ENCODE data around the gene CDKN2C.
"Not testable (repeated sequence)": the region's sequence is repeated elsewhere in the genome, so short reads cannot be mapped to it uniquely, and the experiment has no call there.

Gene CDKN2C

DNA sequence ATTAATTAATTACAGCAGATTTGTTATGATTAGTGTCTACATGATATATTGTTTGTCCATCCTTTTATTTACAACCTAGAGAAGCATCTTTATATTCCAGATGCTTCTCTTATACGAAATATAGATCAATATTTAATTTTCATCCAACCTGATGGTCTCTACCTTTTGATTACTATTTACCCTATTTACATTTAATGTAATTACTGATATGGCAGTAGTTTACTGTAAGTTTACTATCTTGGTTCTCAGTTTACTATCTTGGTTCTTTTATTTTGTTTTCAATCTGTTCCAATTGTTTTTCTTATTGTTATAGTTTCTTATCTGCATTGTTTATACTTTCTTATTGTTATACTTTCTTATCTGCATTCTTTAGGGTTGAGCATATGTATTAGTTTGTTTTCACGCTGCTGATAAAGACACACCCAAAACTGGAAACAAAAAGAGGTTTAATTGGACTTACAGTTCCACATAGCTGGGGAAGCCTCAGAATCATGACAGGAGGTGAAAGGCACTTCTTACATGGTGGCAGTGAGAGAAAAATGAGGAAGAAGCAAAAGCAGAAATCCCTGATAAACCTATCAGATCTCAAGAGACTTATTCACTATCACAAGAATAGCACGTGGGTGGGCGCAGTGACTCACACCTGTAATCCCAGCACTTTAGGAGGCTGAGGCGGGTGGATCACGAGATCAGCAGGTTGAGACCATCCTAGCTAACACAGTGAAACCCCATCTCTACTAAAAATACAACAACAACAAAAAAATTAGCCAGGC is 38.9 kb upstream of the CDKN2C start:
- TF ChIP-seq, protein P1, sequence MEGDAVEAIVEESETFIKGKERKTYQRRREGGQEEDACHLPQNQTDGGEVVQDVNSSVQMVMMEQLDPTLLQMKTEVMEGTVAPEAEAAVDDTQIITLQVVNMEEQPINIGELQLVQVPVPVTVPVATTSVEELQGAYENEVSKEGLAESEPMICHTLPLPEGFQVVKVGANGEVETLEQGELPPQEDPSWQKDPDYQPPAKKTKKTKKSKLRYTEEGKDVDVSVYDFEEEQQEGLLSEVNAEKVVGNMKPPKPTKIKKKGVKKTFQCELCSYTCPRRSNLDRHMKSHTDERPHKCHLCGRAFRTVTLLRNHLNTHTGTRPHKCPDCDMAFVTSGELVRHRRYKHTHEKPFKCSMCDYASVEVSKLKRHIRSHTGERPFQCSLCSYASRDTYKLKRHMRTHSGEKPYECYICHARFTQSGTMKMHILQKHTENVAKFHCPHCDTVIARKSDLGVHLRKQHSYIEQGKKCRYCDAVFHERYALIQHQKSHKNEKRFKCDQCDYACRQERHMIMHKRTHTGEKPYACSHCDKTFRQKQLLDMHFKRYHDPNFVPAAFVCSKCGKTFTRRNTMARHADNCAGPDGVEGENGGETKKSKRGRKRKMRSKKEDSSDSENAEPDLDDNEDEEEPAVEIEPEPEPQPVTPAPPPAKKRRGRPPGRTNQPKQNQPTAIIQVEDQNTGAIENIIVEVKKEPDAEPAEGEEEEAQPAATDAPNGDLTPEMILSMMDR (IDR thresholded peaks at IDR 0.05): no peak
- no peak overlapping the region for H3K4me3 ChIP-seq

DNA sequence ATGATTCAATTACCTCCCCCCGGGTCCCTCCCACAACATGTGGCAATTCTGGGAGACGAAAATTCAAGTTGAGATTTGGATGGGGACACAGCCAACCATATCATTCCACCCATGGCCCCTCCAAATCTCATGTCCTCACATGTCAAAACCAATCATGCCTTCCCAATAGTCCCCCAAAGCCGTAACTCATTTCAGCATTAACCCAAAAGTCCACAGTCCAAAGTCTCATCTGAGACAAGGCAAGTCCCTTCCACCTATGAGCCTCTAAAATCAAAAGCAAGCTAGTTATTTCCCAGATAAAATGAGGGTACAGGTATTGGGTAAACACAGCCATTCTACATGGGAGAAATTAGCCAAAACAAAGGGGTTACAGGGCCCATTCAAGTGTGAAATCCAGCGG is 38.0 kb upstream of the CDKN2C start:
- DNase-seq (ENCODE audit: low spot score); H3K4me3 ChIP-seq; H3K27ac ChIP-seq: not testable (repeated sequence)

More for the DNA sequence above, 38.9 kb upstream of the CDKN2C start:
- DNase-seq (ENCODE audit: low spot score): no peak
- no peak overlapping the region for H3K27ac ChIP-seq

DNA sequence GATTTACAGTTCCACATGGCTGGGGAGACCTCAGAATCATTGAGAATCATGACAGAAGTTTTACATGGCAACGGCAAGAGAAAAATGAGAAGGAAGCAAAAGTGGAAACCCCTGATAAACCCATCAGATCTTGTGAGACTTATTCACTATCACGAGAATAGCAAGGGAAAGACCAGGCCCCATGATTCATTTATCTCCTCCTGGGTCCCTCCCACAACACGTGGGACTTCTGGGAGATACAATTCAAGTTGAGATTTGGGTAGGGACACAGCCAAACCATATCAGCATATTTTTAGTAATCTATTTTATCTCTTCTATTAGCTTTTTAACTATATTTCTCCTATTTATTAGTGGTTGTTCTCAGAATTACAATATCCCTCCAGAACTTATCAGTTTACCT is 36.3 kb upstream of the CDKN2C start:
- not testable (repeated sequence) for DNase-seq (ENCODE audit: low spot score); H3K27ac ChIP-seq; H3K4me3 ChIP-seq

DNA sequence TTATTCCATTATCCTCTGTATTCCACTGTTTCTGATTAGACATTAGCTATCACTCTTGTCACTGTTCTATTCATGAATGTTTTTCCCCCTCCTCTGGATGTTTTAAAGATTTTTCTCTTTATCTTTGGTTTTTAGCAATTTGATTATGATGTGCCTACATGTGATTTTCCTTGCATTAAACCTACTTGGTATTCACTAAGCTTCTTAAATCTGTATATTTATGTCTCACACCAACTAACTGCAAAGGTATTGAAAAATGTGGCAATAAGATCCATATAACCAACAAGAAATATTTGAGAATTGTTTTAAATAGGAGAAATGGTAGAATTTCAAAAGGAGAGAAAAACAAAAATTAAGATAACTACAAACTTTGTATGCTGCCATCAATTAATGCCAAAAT is 35.2 kb upstream of the CDKN2C start:
- TF ChIP-seq, protein P1 (IDR thresholded peaks at IDR 0.05): no peak
- H3K27ac ChIP-seq: no peak overlapping the region
- no peak for DNase-seq (ENCODE audit: low spot score)

DNA sequence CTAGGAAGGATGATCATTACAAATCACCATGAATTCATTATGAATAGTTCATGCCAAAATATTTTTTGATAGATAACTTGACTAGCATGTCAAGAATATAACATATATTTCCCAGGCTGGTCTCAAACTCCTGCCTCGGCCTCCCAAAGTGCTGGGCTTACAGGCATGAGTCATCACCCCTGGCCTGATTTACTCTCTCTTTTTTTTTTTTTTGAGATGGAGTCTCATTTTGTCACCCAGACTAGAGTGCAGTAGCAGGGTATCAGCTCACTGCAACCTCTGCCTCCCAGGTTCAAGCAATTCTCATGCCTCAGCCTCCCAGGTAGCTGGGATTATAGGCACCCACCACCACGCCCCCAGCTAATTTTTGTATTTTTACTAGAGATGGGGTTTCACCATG is 34.8 kb upstream of the CDKN2C start:
- H3K27ac ChIP-seq; DNase-seq (ENCODE audit: low spot score); H3K4me3 ChIP-seq: not testable (repeated sequence)

More for the DNA sequence above, 35.2 kb upstream of the CDKN2C start:
- H3K4me3 ChIP-seq: no peak overlapping the region

DNA sequence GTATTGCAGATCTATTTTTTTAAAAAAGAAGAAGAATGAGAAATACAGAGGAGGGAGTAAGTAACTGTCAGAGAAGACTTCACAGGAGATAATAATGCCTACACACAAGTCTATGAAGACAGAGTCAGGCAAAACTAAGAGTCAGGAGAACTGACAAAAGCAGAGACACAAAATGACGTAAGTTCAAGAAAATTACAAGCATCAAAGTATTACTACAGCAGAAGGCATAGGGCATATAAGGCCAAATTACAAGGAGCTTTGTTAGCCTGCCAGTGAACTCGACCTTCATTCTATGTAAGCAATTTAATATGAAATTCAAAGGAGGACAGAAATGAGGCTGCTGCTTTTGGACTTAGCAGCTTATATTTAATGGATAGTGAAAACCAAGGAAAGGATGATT is 33.7 kb upstream of the CDKN2C start:
- no peak for DNase-seq (ENCODE audit: low spot score)
- H3K27ac ChIP-seq: no peak overlapping the region
- H3K4me3 ChIP-seq: no peak overlapping the region
- TF ChIP-seq, protein P1 (IDR thresholded peaks at IDR 0.05): no peak

DNA sequence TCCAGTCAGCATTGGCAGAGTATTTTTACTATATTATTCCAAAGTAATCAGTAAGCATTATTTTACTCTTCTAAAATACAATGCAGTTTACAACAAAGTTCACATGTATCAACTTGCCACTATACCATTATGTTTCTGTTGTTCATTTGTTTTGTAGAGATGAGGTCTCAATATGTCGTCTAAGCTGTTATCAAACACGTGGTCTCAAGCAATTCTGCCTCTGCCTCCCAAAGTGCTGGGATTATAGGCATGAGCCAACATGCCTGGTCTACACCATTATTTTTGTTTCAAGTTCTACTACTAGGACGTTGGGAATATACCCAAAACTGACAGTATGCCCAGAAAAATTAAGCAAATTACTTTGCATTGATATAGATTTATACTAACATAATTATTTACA is 29.8 kb upstream of the CDKN2C start:
- no peak for DNase-seq (ENCODE audit: low spot score)
- no peak overlapping the region for H3K27ac ChIP-seq
- TF ChIP-seq, protein P1 (IDR thresholded peaks at IDR 0.05): no peak
- H3K4me3 ChIP-seq: no peak overlapping the region

DNA sequence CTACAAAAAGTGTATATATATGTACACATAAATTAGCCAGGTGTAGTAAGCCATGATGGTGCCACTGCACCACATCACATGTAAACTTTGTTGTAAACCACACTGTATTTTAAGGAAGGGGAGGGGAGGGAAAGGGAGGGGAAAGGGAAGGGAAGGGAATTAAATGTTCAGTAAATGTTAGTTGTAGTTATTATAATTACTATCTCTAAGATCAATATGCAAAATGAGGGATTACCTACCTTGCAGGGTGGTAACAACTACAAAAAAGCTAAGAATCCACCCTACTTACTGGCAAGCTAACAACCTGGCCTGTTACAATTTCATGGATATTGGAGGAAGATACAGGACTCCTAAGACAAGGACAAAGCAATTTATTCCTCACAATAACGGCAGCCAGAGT is 27.7 kb upstream of the CDKN2C start:
- no peak for DNase-seq (ENCODE audit: low spot score)
- TF ChIP-seq, protein P1 (IDR thresholded peaks at IDR 0.05): no peak
- Histone ChIP-seq H3K4me3 (no peak overlapping the region), H3K27ac (no peak overlapping the region)

Data from coronary artery (tissue), 2 donors.